GM19023 (cell line): ENCODE data around the gene NCMAP.
"Not testable (repeated sequence)": the region's sequence is repeated elsewhere in the genome, so short reads cannot be mapped to it uniquely, and the experiment has no call there.

Experiments
- ATAC-seq: cut with Tn5 transposase; IDR thresholded peaks from one replicate; pipeline ENCODE4 v1.9.1; 2021; ENCODE audit warnings: mild to moderate bottlenecking, moderate library complexity; ENCODE audit not compliant: unreplicated experiment

NCMAP gene

GRCh38 chr1:24541711-24542346 is 14.1 kb upstream of the NCMAP start:
- no peak for ATAC-seq

- ATAC-seq, result no peak
These were observed 11.6 kb upstream of the NCMAP start for GRCh38 chr1:24544239-24544638.

GRCh38 chr1:24545662-24546061 is 10.2 kb upstream of the NCMAP start:
- no peak for ATAC-seq

GRCh38 chr1:24547195-24547594 is 8.7 kb upstream of the NCMAP start:
- ATAC-seq, result no peak

GRCh38 chr1:24548070-24548469 is 7.8 kb upstream of the NCMAP start:
- ATAC-seq, result no peak

GRCh38 chr1:24549210-24549609 is 6.7 kb upstream of the NCMAP start:
- ATAC-seq, result not testable (repeated sequence)

GRCh38 chr1:24551290-24551959 is 4.5 kb upstream of the NCMAP start:
- no peak for ATAC-seq

GRCh38 chr1:24551960-24552571 is 3.8 kb upstream of the NCMAP start:
- no peak for ATAC-seq

- ATAC-seq, result no peak
These were observed 2.0 kb upstream of the NCMAP start for GRCh38 chr1:24553931-24554330.

GRCh38 chr1:24554714-24555113 is 1.2 kb upstream of the NCMAP start:
- ATAC-seq, result no peak

GRCh38 chr1:24556414-24556795 is 518 bp downstream of the NCMAP start:
- no peak for ATAC-seq

- ATAC-seq, result no peak
These were observed 1.3 kb downstream of the NCMAP start for GRCh38 chr1:24557220-24557619.

GRCh38 chr1:24557711-24558131 is 1.8 kb downstream of the NCMAP start:
- ATAC-seq, result no peak

GRCh38 chr1:24558455-24558854 is 2.6 kb downstream of the NCMAP start:
- ATAC-seq, result no peak

GRCh38 chr1:24558902-24559791 is 3.3 kb downstream of the NCMAP start:
- ATAC-seq, result no peak

GRCh38 chr1:24560361-24560760 is 4.5 kb downstream of the NCMAP start:
- ATAC-seq, result no peak

GRCh38 chr1:24562625-24563024 is 6.7 kb downstream of the NCMAP start:
- ATAC-seq, result no peak

GRCh38 chr1:24564695-24565094 is 8.8 kb downstream of the NCMAP start:
- ATAC-seq, result no peak

- ATAC-seq, result no peak
These were observed 10.5 kb downstream of the NCMAP start for GRCh38 chr1:24566236-24566867.

- ATAC-seq, result no peak
These were observed 12.0 kb downstream of the NCMAP start for GRCh38 chr1:24567792-24568388.
